ENCODE results near the gene HS6ST3.

DNA sequence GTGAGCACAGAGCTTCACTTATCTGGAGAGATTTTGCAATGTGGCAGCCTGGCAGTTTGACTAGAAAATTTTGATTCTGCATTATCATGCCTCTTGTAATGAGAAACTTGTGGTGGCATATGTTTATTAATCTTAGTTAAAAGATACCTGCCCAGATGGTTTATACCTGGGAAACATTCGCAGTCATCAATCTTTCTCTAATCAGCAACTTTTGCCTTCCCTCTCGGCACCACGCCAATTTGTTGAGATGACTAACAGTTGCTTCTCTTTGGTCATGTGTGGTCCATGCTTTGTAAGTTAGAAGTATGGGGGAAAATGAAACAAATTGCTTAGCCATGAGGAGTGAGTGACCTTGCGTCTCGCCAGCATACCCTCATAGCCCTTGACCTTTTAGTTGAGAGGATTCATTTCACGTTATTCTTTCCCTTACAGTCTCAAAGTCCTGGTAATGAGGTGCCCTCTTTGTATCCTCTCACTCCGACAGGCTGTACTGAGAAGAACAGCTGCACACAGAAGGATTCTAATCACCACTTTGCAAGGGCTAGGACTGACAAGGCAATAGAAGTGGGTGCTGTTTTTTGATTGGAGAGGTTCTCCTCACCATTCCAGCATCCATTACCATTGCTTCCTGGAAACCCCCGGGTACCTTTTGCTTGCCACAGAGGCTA, 703.0 kb downstream of the HS6ST3 start:
- TF ChIP-seq EGR1 (IDR thresholded peaks at IDR 0.05), result no peak
- no peak for TF ChIP-seq ZBTB7A (IDR thresholded peaks at IDR 0.05; ENCODE audit: low read depth)
- no peak for TF ChIP-seq YY1 (IDR thresholded peaks at IDR 0.05; ENCODE audit: low read depth)
- TF ChIP-seq, protein P1, sequence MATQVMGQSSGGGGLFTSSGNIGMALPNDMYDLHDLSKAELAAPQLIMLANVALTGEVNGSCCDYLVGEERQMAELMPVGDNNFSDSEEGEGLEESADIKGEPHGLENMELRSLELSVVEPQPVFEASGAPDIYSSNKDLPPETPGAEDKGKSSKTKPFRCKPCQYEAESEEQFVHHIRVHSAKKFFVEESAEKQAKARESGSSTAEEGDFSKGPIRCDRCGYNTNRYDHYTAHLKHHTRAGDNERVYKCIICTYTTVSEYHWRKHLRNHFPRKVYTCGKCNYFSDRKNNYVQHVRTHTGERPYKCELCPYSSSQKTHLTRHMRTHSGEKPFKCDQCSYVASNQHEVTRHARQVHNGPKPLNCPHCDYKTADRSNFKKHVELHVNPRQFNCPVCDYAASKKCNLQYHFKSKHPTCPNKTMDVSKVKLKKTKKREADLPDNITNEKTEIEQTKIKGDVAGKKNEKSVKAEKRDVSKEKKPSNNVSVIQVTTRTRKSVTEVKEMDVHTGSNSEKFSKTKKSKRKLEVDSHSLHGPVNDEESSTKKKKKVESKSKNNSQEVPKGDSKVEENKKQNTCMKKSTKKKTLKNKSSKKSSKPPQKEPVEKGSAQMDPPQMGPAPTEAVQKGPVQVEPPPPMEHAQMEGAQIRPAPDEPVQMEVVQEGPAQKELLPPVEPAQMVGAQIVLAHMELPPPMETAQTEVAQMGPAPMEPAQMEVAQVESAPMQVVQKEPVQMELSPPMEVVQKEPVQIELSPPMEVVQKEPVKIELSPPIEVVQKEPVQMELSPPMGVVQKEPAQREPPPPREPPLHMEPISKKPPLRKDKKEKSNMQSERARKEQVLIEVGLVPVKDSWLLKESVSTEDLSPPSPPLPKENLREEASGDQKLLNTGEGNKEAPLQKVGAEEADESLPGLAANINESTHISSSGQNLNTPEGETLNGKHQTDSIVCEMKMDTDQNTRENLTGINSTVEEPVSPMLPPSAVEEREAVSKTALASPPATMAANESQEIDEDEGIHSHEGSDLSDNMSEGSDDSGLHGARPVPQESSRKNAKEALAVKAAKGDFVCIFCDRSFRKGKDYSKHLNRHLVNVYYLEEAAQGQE (IDR thresholded peaks at IDR 0.05; ENCODE audit: low read depth), result no peak
- TF ChIP-seq TAF1 (IDR thresholded peaks at IDR 0.05; ENCODE audit: low read depth), result no peak
- TF ChIP-seq CEBPB (IDR thresholded peaks at IDR 0.05), result no peak
- TF ChIP-seq, protein P2, sequence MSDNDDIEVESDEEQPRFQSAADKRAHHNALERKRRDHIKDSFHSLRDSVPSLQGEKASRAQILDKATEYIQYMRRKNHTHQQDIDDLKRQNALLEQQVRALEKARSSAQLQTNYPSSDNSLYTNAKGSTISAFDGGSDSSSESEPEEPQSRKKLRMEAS (IDR thresholded peaks at IDR 0.05), result no peak
- TF ChIP-seq NFIC (IDR thresholded peaks at IDR 0.05), result no peak
